ENCODE results near the gene SHISAL2B. TPM values are rescaled to one million over a fixed set of nuclear protein-coding genes. Genes with fewer than 3 reads are reported as not detected.
"Not testable (repeated sequence)": the region's sequence is repeated elsewhere in the genome, so short reads cannot be mapped to it uniquely, and the experiment has no call there.

SHISAL2B gene
- total and polyA plus RNA-seq, 11 donors, result not detected

- 63 to 79% (median 70%) methylated on average over 2 of the region's 2 CpGs for WGBS, 4 donors
These were observed 16.9 kb downstream of the SHISAL2B start for GRCh38 chr5:64707191-64707590.

GRCh38 chr5:64714495-64714894 is 24.2 kb downstream of the SHISAL2B start:
- H3K9me3 ChIP-seq; DNase-seq; H3K27me3 ChIP-seq; intact Hi-C loops (cut with DNase I); ATAC-seq; H3K27ac ChIP-seq; H3K36me3 ChIP-seq; H3K4me3 ChIP-seq; H3K4me1 ChIP-seq: not testable (repeated sequence)
- WGBS, 4 donors, result 80 to 88% (median 86%) methylated on average over 10 to 14 of the region's 16 CpGs

More at GRCh38 chr5:64707191-64707590, 16.9 kb downstream of the SHISAL2B start:
- no peaks in the 10 kb centered on the region for H3K36me3 ChIP-seq
- TF ChIP-seq CTCF (IDR thresholded peaks at IDR 0.05), result no peak
- no peak for TF ChIP-seq POLR2A (IDR thresholded peaks at IDR 0.05)
- H3K4me3 ChIP-seq, result no peak overlapping the region
- H3K9me3 ChIP-seq, result peaks cover 0 to 2% (median 0%) of the 10 kb centered on the region in 12 donors
- peaks cover 0 to 17% (median 0%) of the 10 kb centered on the region in 9 donors for H3K27me3 ChIP-seq
- intact Hi-C loops (cut with DNase I), result no loop called here
- ATAC-seq (no peak), DNase-seq (no peak)
- H3K4me1 ChIP-seq, result no peaks in the 10 kb centered on the region
- H3K27ac ChIP-seq, result no peak overlapping the region

- Histone ChIP-seq H3K4me1 (no peaks in the 10 kb centered on the region), H3K27me3 (no peaks in the 10 kb centered on the region), H3K4me3 (no peak overlapping the region), H3K27ac (no peak overlapping the region), H3K9me3 (no peaks in the 10 kb centered on the region), H3K36me3 (peaks cover 0 to 71% (median 56%) of the 10 kb centered on the region in 9 donors)
- 77 to 97% (median 95%) methylated on average over 3 of the region's 3 CpGs for WGBS, 4 donors
- DNase-seq (no peak), ATAC-seq (no peak)
- TF ChIP-seq POLR2A (IDR thresholded peaks at IDR 0.05) (no peak), CTCF (IDR thresholded peaks at IDR 0.05) (no peak)
- intact Hi-C loops (cut with DNase I), result no loop called here
These were observed 32.3 kb downstream of the SHISAL2B start for GRCh38 chr5:64722588-64722987.

- no peak overlapping the region for H3K27ac ChIP-seq
- no peaks in the 10 kb centered on the region for H3K27me3 ChIP-seq
- H3K4me1 ChIP-seq, result no peaks in the 10 kb centered on the region
- H3K36me3 ChIP-seq, result peaks cover 0 to 70% (median 51%) of the 10 kb centered on the region in 9 donors
- no peak for ATAC-seq
- no peak for TF ChIP-seq CTCF (IDR thresholded peaks at IDR 0.05)
- 89 to 98% (median 97%) methylated on average over 2 of the region's 2 CpGs for WGBS, 4 donors
- no peak for DNase-seq
- no peaks in the 10 kb centered on the region for H3K9me3 ChIP-seq
- H3K4me3 ChIP-seq, result no peak overlapping the region
- intact Hi-C loops (cut with DNase I), result no loop called here
These were observed 36.8 kb downstream of the SHISAL2B start for GRCh38 chr5:64727150-64727549.

- Histone ChIP-seq H3K4me1 (peaks cover 0 to 9% (median 0%) of the 10 kb centered on the region in 12 donors), H3K9me3 (no peaks in the 10 kb centered on the region), H3K27me3 (no peaks in the 10 kb centered on the region), H3K4me3 (no peak overlapping the region), H3K27ac (no peak overlapping the region), H3K36me3 (peaks cover 0 to 35% (median 28%) of the 10 kb centered on the region in 9 donors)
- intact Hi-C loops (cut with DNase I), result no loop called here
- TF ChIP-seq POLR2A (IDR thresholded peaks at IDR 0.05), result no peak
- TF ChIP-seq CTCF (IDR thresholded peaks at IDR 0.05), result no peak
- 82 to 97% (median 94%) methylated on average over 1 of the region's 1 CpG for WGBS, 4 donors
- DNase-seq, result no peak
- no peak for ATAC-seq
These were observed 52.1 kb downstream of the SHISAL2B start for GRCh38 chr5:64742411-64742810.
